ENCODE measurements around the gene TPST2.
A peak's percentile ranks its signal among the peaks of the same experiment; 100 is the strongest.

TPST2 gene

GRCh38 chr22:26514419-26515161 is 75.3 kb downstream of the TPST2 start:
- DNase-seq = no peak
- no peak for TF ChIP-seq GATA1 (IDR thresholded peaks at IDR 0.05; ENCODE audit: low read depth, low read length)
- no peak for TF ChIP-seq POLR2A (IDR thresholded peaks at IDR 0.05; ENCODE audit: low read length)

GRCh38 chr22:26513838-26514237 is 76.1 kb downstream of the TPST2 start:
- TF ChIP-seq POLR2A (IDR thresholded peaks at IDR 0.05; ENCODE audit: low read length) = no peak
- TF ChIP-seq GATA1 (IDR thresholded peaks at IDR 0.05; ENCODE audit: low read depth, low read length) = no peak
- peak in 1 of 2 experiments; percentile 34 for DNase-seq

DNA sequence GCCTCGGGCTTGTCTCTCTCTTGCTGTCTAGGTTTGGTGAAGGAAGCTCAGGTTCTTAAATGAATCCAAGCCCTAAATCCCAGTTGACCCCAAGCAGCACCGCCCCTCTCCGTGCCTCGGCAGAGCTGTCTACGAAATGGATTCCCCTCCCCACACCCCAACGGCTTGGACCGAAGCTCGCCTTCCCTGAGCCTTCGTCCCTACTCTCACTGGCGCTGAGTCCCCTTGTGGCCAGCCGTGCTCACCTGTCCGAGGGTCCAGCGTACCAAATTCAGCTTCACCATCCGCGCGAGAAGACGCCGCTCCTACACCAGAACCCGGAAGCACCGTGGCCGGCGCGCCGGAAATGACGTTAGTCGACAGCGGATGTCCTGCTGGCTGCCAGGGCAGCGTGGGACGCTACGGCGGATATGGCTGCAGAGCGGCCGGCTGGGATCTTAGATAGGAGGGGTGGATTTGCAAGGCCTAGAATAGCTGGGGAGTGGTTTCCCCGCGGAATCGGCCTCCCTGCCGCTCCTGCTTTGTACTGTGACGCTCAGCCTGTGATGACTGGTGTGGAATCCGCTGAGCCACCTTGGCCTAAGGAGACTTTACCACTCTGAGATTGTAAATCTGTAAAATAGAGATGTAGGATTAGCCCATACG is 77.7 kb downstream of the TPST2 start, which contains the start of gene TFIP11:
TFIP11 (minus strand) TSS at position 325 of the 645 bp plus-strand sequence. CDS start 2,201 bp downstream, outside the sequence.
- TF ChIP-seq POLR2A (IDR thresholded peaks at IDR 0.05; ENCODE audit: low read length) (peak; percentile 88), GATA1 (IDR thresholded peaks at IDR 0.05; ENCODE audit: low read depth, low read length) (no peak)
- peak; percentile 99 for DNase-seq

DNA sequence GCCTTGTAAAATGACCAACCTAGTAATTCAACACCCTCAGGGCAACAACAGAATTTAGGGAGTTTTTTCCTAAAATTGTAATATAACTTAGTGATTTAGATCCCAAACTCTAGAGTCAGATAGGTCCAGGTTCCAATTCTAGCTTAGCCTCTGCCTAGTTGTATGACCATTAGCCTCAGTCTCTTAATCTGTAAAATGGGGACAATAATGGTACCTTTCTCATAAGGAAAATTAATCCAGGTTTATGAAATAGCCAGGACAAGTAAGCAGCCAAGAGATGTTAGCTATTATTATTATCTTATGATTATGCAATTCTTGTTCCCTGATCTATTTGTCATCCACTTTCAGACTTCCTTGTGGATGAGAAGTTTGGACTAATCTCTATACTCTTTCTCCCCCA is 81.8 kb downstream of the TPST2 start:
- no peak for DNase-seq
- no peak for TF ChIP-seq POLR2A (IDR thresholded peaks at IDR 0.05; ENCODE audit: low read length)
- TF ChIP-seq GATA1 (IDR thresholded peaks at IDR 0.05; ENCODE audit: low read depth, low read length) = no peak

DNA sequence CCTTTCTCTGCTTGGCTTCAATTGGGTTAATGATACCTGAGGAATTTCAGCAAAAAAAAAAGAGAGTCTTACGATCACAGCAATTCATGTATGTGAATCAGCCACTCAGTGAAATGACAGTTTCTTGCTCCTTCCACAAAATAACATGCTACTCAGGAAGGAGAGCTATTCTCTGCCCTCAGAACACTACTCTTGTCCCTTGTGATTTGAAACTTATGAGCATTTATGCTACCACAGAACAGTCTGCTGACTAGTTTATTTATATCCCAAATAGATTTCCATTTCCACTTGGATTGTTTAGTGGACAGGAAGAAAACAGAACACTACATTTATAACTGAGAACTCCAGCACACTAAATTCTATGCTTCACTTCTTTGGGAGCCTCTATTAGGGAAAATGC is 86.2 kb downstream of the TPST2 start:
- no peak for TF ChIP-seq GATA1 (IDR thresholded peaks at IDR 0.05; ENCODE audit: low read depth, low read length)
- no peak for TF ChIP-seq POLR2A (IDR thresholded peaks at IDR 0.05; ENCODE audit: low read length)
- no peak for DNase-seq

DNA sequence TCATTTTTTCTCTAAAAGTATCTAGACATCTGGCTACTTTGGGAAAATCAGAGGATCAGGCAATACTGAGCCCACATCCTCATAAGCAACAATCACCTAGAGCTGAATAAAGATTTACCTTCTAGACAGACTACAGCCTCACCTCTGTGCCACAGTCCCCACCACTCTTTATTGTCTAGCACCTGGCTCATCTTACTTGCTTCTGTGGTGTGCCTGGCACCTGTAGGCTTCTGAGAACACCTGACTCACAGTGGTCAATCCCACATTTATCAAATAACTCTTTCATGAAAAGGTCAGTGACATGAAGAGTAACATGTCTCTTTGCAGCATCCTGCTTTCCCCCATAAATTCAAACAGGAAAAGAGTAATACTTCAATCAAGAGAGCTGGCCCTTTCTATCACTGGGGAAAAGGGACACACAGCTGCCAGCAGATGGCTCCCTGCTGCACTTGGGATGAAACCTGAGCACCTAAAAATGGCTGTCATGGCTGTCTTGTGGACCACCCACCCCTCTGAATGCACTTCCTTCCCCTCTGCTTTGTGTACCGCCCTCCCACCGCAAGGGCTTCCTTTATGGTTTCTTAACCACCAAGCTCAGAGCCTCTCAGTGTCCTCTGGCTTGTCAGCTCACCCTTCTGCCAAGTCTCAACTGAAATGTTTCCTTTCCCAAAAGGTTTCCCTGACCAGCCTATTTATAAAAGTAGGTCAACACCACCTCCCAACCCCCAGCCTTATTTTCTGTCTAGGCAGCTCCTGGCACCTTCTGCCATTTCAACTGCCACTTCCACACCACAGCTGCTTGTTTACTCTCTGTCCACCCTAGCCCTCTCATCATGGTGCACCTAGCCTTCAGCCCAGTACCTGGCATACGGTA is 87.0 kb downstream of the TPST2 start:
- peak; percentile 51 to 61 for DNase-seq
- TF ChIP-seq POLR2A (IDR thresholded peaks at IDR 0.05; ENCODE audit: low read length) (no peak), GATA1 (IDR thresholded peaks at IDR 0.05; ENCODE audit: low read depth, low read length) (no peak)

- TF ChIP-seq POLR2A (IDR thresholded peaks at IDR 0.05; ENCODE audit: low read length) (no peak), GATA1 (IDR thresholded peaks at IDR 0.05; ENCODE audit: low read depth, low read length) (no peak)
- DNase-seq = no peak
Observed at GRCh38 chr22:26501996-26502395, 87.9 kb downstream of the TPST2 start.

DNA sequence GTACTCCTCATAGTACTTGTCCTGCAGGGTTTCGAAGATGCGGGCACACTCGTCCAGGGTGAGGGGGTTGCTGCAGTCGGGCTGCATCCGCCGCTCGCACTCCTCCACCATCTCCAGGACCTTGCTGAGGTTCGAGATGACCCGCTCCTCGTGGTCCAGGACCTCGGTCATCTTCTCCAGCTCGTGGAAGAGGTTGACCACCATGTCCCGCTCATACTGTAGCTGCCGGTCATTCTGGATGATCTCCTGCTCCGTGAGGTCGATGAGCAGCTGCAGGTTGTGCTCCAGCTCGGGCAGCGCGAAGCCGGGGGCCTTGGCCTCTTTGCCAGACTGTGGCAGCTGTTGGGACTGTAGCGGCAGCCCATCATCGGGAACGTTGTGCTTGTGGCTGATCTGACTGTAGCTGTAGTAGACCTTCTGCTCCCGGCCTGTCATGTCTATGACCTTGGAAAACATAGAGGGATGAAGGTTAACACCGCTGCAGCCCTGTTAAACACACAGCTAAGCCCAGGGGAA is 90.7 kb downstream of the TPST2 start:
- TF ChIP-seq GATA1 (IDR thresholded peaks at IDR 0.05; ENCODE audit: low read depth, low read length) (no peak), POLR2A (IDR thresholded peaks at IDR 0.05; ENCODE audit: low read length) (no peak)
- DNase-seq = no peak

- no peak for DNase-seq
- TF ChIP-seq GATA1 (IDR thresholded peaks at IDR 0.05; ENCODE audit: low read depth, low read length) (no peak), POLR2A (IDR thresholded peaks at IDR 0.05; ENCODE audit: low read length) (no peak)
Observed at GRCh38 chr22:26496456-26496855, 93.5 kb downstream of the TPST2 start.

GRCh38 chr22:26494506-26494905 is 95.4 kb downstream of the TPST2 start:
- TF ChIP-seq POLR2A (IDR thresholded peaks at IDR 0.05; ENCODE audit: low read length) = no peak
- TF ChIP-seq GATA1 (IDR thresholded peaks at IDR 0.05; ENCODE audit: low read depth, low read length) = no peak

DNA sequence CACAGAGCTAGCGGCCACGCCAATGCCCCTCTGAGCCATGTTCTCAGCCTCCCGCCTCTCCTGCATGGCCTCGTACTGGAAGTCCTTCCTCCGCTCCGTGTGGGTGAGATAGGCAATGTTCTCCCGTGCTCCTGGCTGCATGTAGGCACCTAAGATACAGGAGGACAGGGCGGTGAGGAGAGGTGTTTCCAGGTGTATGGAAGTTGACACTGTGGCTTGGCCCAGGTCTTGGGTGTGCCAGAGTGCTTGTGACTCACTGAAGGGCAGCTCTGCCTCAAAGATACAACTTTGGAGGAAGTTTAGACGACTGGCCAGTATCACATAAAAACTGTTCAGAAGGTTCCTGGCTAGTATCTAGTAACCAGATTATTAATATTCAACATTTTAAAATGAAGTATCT is 97.7 kb downstream of the TPST2 start:
- no peak for TF ChIP-seq GATA1 (IDR thresholded peaks at IDR 0.05; ENCODE audit: low read depth, low read length)
- TF ChIP-seq POLR2A (IDR thresholded peaks at IDR 0.05; ENCODE audit: low read length) = no peak
- DNase-seq = no peak

More at GRCh38 chr22:26494506-26494905, 95.4 kb downstream of the TPST2 start:
- no peak for DNase-seq

- DNase-seq = no peak
- TF ChIP-seq GATA1 (IDR thresholded peaks at IDR 0.05; ENCODE audit: low read depth, low read length) (no peak), POLR2A (IDR thresholded peaks at IDR 0.05; ENCODE audit: low read length) (no peak)
Observed at GRCh38 chr22:26489447-26490036, 100.4 kb downstream of the TPST2 start.

DNA sequence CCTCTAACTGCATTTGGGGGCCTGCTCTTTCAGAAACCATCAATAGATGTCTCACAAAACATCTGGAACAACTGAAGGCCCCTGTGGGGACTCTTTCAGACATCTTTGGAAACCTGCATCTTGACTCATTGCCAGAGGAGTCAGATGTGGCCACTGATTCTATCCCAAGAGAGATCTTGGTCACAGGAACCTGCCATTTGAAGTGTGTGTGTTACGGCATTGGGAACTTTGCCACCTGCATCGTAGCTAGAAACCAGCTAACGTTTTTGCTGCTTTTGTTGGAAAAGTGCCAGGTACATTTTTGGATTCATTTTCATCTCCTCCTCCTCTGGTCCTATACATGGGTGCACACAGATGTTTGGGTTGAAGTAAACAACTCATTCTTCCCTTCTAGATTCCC is 101.9 kb downstream of the TPST2 start:
- TF ChIP-seq GATA1 (IDR thresholded peaks at IDR 0.05; ENCODE audit: low read depth, low read length) = no peak
- TF ChIP-seq POLR2A (IDR thresholded peaks at IDR 0.05; ENCODE audit: low read length) = no peak
- no peak for DNase-seq
